IMR-90 (cell line): ENCODE results near the gene C10orf90. TPM values are rescaled to one million over a fixed set of nuclear protein-coding genes. Genes with fewer than 3 reads are reported as not detected.
A peak's percentile ranks its signal among the peaks of the same experiment; 100 is the strongest.

ENCODE experiments used
- ATAC-seq: fragments of 200-7000 bp; cut with Tn5 transposase; 2 replicates; pipeline ENCODE4 v1.9.1; 2020; ENCODE audit warnings: low read depth, mild to moderate bottlenecking, moderate library complexity
- BruUV-seq: library from RNA; stranded (reverse); fragments of 400-500 nt; replicated peaks from 2 replicates; lab custom pipeline; 2021; lab: Mats Ljungman, UMichigan
- CTCF ChIA-PET: fragments of 300-600 bp; formaldehyde crosslinking; extraction: SDS; loops from one replicate; lab custom pipeline; 2021; ENCODE audit warnings: antibody characterized with exemption; lab: Yijun Ruan, JAX
- POLR2A ChIA-PET: fragments of 300-600 bp; sonication (Branson Sonifier 250); formaldehyde crosslinking; loops from one replicate; lab custom pipeline; 2022; ENCODE audit warnings: antibody characterized with exemption; ENCODE audit not compliant: unreplicated experiment; lab: Charles Lee
- DNase-seq: peaks from one replicate; pipeline ENCODE4 v3.0.0; 2013
- H2AFZ ChIP-seq: replicated peaks from 2 replicates; pipeline ENCODE3; 2013; ENCODE audit warnings: low read length, mild to moderate bottlenecking; ENCODE audit not compliant: poor library complexity
- H2AK5ac ChIP-seq: 2 replicates; pipeline ENCODE4 v1.6.1; 2013; ENCODE audit warnings: low read depth, low read length, inconsistent platforms
- H2AK9ac ChIP-seq: replicated peaks from 2 replicates; pipeline ENCODE3; 2013; ENCODE audit warnings: mild to moderate bottlenecking, low read depth, low read length, moderate library complexity; ENCODE audit not compliant: poor library complexity
- H2BK120ac ChIP-seq: 2 replicates; pipeline ENCODE4 v1.6.1; 2013; ENCODE audit warnings: low read depth, low read length, inconsistent platforms
- H2BK15ac ChIP-seq: 3 replicates; pipeline ENCODE4 v1.6.1; 2013; ENCODE audit warnings: low read depth, low read length, inconsistent platforms
- H2BK20ac ChIP-seq: 2 replicates; pipeline ENCODE4 v1.6.1; 2013; ENCODE audit warnings: low read depth, mild to moderate bottlenecking, inconsistent platforms, low read length, moderate library complexity
- H2BK5ac ChIP-seq: 2 replicates; pipeline ENCODE4 v1.6.1; 2013; ENCODE audit warnings: mild to moderate bottlenecking, low read depth, low read length, inconsistent platforms; ENCODE audit not compliant: poor library complexity, severe bottlenecking
- H3K14ac ChIP-seq: replicated peaks from 2 replicates; pipeline ENCODE4 v1.6.1; 2013; ENCODE audit warnings: low read depth, low read length, inconsistent platforms
- H3K18ac ChIP-seq: 2 replicates; pipeline ENCODE4 v1.6.1; 2013; ENCODE audit warnings: low read depth, low read length, control low read depth
- H3K23ac ChIP-seq: 2 replicates; pipeline ENCODE4 v1.6.1; 2013; ENCODE audit warnings: low read depth, low read length, inconsistent platforms
- H3K27ac ChIP-seq: 2 replicates; pipeline ENCODE4 v1.5.1; 2013; ENCODE audit warnings: mild to moderate bottlenecking, control low read depth, low read length; ENCODE audit not compliant: insufficient read depth
- H3K27me3 ChIP-seq: 2 replicates; pipeline ENCODE4 v1.6.1; 2013; ENCODE audit warnings: low read length; ENCODE audit not compliant: control insufficient read depth, insufficient read depth
- H3K36me3 ChIP-seq: 2 replicates; pipeline ENCODE4 v1.6.1; 2013; ENCODE audit warnings: low read length, mixed read lengths; ENCODE audit not compliant: control insufficient read depth, insufficient read depth
- H3K4ac ChIP-seq: 2 replicates; pipeline ENCODE4 v1.6.1; 2013; ENCODE audit warnings: low read depth, low read length, inconsistent platforms
- H3K4me1 ChIP-seq: 2 replicates; pipeline ENCODE4 v1.6.1; 2013; ENCODE audit warnings: low read length, mixed read lengths; ENCODE audit not compliant: control insufficient read depth, insufficient read depth
- H3K4me2 ChIP-seq: 2 replicates; pipeline ENCODE4 v1.6.1; 2013; ENCODE audit warnings: low read depth, mild to moderate bottlenecking, control low read depth, low read length, moderate library complexity
- H3K4me3 ChIP-seq: 2 replicates; pipeline ENCODE4 v1.5.1; 2013; ENCODE audit warnings: low read depth, mild to moderate bottlenecking, control low read depth, low read length, moderate library complexity; ENCODE audit not compliant: insufficient read depth
- H3K56ac ChIP-seq: 2 replicates; pipeline ENCODE4 v1.6.1; 2013; ENCODE audit warnings: low read length, inconsistent platforms; ENCODE audit not compliant: insufficient read depth; ENCODE audit errors: extremely low read depth
- H3K79me1 ChIP-seq, 2 experiments: 2 replicates each; pipeline ENCODE4 v1.6.1; 2013; ENCODE audit warnings: low read length in 2 of 2, inconsistent platforms in 1 of 2, low read depth in 1 of 2
- H3K9ac ChIP-seq: 2 replicates; pipeline ENCODE4 v1.6.1; 2013; ENCODE audit warnings: low read depth, low read length, control low read depth
- H3K9me1 ChIP-seq: 2 replicates; pipeline ENCODE4 v1.6.1; 2013; ENCODE audit warnings: low read length, inconsistent platforms; ENCODE audit not compliant: insufficient read depth
- H3K9me3 ChIP-seq: 2 replicates; pipeline ENCODE4 v1.6.1; 2013; ENCODE audit warnings: low read length; ENCODE audit not compliant: control insufficient read depth, insufficient read depth
- H4K20me1 ChIP-seq: 2 replicates; pipeline ENCODE4 v1.6.1; 2013; ENCODE audit warnings: low read length, inconsistent platforms; ENCODE audit not compliant: insufficient read depth
- H4K5ac ChIP-seq: 2 replicates; pipeline ENCODE4 v1.6.1; 2013; ENCODE audit warnings: mild to moderate bottlenecking, low read depth, low read length, control low read depth
- H4K8ac ChIP-seq, 2 experiments: 2 replicates each; pipeline ENCODE4 v1.6.1; 2013; ENCODE audit warnings: low read depth in 2 of 2, low read length in 2 of 2, control low read depth in 1 of 2, inconsistent platforms in 1 of 2
- H4K91ac ChIP-seq: 2 replicates; pipeline ENCODE4 v1.6.1; 2013; ENCODE audit warnings: low read depth, low read length, inconsistent platforms; ENCODE audit not compliant: insufficient read depth
- BHLHE40 ChIP-seq: fragments of 150-350 bp; IDR thresholded peaks from 2 replicates; pipeline ENCODE4 v1.6.1; 2016; ENCODE audit warnings: mild to moderate bottlenecking, low read depth, low read length
- CEBPB ChIP-seq: IDR thresholded peaks from 2 replicates; pipeline ENCODE4 v1.6.1; 2012; ENCODE audit warnings: low read depth, low read length, improper control_type of control experiment
- CHD1 ChIP-seq: IDR thresholded peaks from 2 replicates; pipeline ENCODE4 v1.6.1; 2012; ENCODE audit warnings: low read depth, low read length, improper control_type of control experiment
- ELK1 ChIP-seq: fragments of 150-350 bp; IDR thresholded peaks from 2 replicates; pipeline ENCODE4 v1.6.1; 2016; ENCODE audit warnings: low read depth, mild to moderate bottlenecking, low read length, moderate library complexity, borderline replicate concordance
- FOS ChIP-seq: fragments of 150-350 bp; IDR thresholded peaks from 2 replicates; pipeline ENCODE4 v1.6.1; 2016; ENCODE audit warnings: low read depth, low read length
- MAFK ChIP-seq: IDR thresholded peaks from 2 replicates; pipeline ENCODE4 v1.6.1; 2012; ENCODE audit warnings: low read depth, low read length, improper control_type of control experiment
- MXI1 ChIP-seq: IDR thresholded peaks from 2 replicates; pipeline ENCODE4 v1.6.1; 2012; ENCODE audit warnings: low read depth, mild to moderate bottlenecking, low read length, moderate library complexity, borderline replicate concordance
- NFE2L2 ChIP-seq: fragments of 150-350 bp; IDR thresholded peaks from 2 replicates; pipeline ENCODE4 v1.6.1; 2016; ENCODE audit warnings: low read depth, mild to moderate bottlenecking, low read length
- POLR2A ChIP-seq: IDR thresholded peaks from 2 replicates; pipeline ENCODE4 v1.6.1; 2012; ENCODE audit warnings: mild to moderate bottlenecking, low read depth, low read length
- RAD21 ChIP-seq: IDR thresholded peaks from 2 replicates; pipeline ENCODE4 v1.6.1; 2012; ENCODE audit warnings: low read length, improper control_type of control experiment
- SMC3 ChIP-seq: fragments of 150-350 bp; IDR thresholded peaks from 2 replicates; pipeline ENCODE4 v1.6.1; 2016; ENCODE audit warnings: low read depth, mild to moderate bottlenecking, antibody characterized with exemption, low read length, moderate library complexity
- USF2 ChIP-seq: fragments of 150-350 bp; IDR thresholded peaks from 2 replicates; pipeline ENCODE4 v1.6.1; 2017; ENCODE audit warnings: mild to moderate bottlenecking, antibody characterized with exemption, low read length, low read depth
- WGBS, 2 experiments: methylation state at CpG; one replicate each; pipeline versions ENCODE4 v1.1.5 to v1.1.7; 2013; ENCODE audit warnings: missing lambda C conversion rate in 2 of 2; ENCODE audit not compliant: insufficient read length in 1 of 2; ENCODE audit errors: extremely low coverage in 2 of 2; 5-methylcytosine and 5-hydroxymethylcytosine counted together
- dilution Hi-C: fragments of 300-500 bp; cut with HindIII; formaldehyde crosslinking; loops from one replicate; pipeline ENCODE4 v1.14.3; 2018; ENCODE audit warnings: low sequenced_read_pairs; ENCODE audit not compliant: unreplicated experiment
- in situ Hi-C: fragments of 300-500 bp; cut with MboI; formaldehyde crosslinking; loops from 3 replicates; pipeline ENCODE4 v1.14.3; 2019; ENCODE audit warnings: low sequenced_read_pairs, inconsistent platforms, mixed read lengths
- intact Hi-C: fragments of 100-400 bp; cut with micrococcal nuclease; formaldehyde crosslinking; loops from 2 replicates; pipeline ENCODE4 v1.10.0; 2022
- polyA plus RNA-seq, 3 experiments: library from polyadenylated mRNA; depleted of rRNA; stranded (reverse); fragments of >200 nt; gene quantifications; 2 replicates each; pipeline ENCODE4 v1.2.3, GENCODE V29; 2012; ENCODE audit warnings: low replicate concordance in 1 of 3
- total RNA-seq: library from RNA; depleted of rRNA; stranded (reverse); fragments of >200 nt; gene quantifications from 2 replicates; pipeline ENCODE4 v1.2.3, GENCODE V29; 2012

The C10orf90 gene
- total and polyA plus RNA-seq, 2 of the 4 experiments (the other 2 are of a cell fraction), result 0.05 to 0.18 TPM

- Histone ChIP-seq H3K56ac (no peak overlapping the region), H3K27me3 (no peaks in the 10 kb centered on the region), H4K8ac (no peak overlapping the region), H3K9me1 (no peaks in the 10 kb centered on the region), H4K5ac (no peak overlapping the region), H2BK20ac (no peak overlapping the region), H4K20me1 (no peaks in the 10 kb centered on the region), H3K4me3 (no peak overlapping the region), H3K23ac (no peak overlapping the region), H3K9ac (no peak overlapping the region), H2BK5ac (no peak overlapping the region), H3K14ac (no peak overlapping the region), H3K18ac (no peak overlapping the region), H2AK5ac (no peak overlapping the region), H3K36me3 (no peaks in the 10 kb centered on the region), H2AFZ (no peak overlapping the region), H3K27ac (no peak overlapping the region), H3K4me1 (no peaks in the 10 kb centered on the region), H2AK9ac (no peak overlapping the region), H3K9me3 (no peaks in the 10 kb centered on the region), H3K4ac (no peak overlapping the region), H4K91ac (no peak overlapping the region), H2BK120ac (no peak overlapping the region), H2BK15ac (no peak overlapping the region), H3K79me1 (no peaks in the 10 kb centered on the region), H3K4me2 (no peak overlapping the region)
- TF ChIP-seq BHLHE40 (no peak), USF2 (no peak), MXI1 (no peak), MAFK (no peak), FOS (no peak), SMC3 (no peak), ELK1 (no peak), RAD21 (no peak), POLR2A (no peak), CEBPB (no peak), CHD1 (no peak), NFE2L2 (no peak)
- ChIA-PET CTCF (no interaction called here), POLR2A (no interaction called here)
- DNase-seq, result peak; percentile 0
- WGBS, 2 experiments, result 33% methylated on average over 1 of the region's 5 CpGs; no CpG with 5 or more reads in 1 of the 2 experiments
- no TSS peak for BruUV-seq
- no peak for ATAC-seq
- intact Hi-C loops (no loop called here), dilution Hi-C loops (no loop called here), in situ Hi-C loops (no loop called here)
Observed at GRCh38 chr10:126663880-126664279, 6.6 kb downstream of the C10orf90 start.
